Coronary artery (tissue), 2 donors: ENCODE results near the gene CAMSAP2.
"Not testable (repeated sequence)": the region's sequence is repeated elsewhere in the genome, so short reads cannot be mapped to it uniquely, and the experiment has no call there.

Experiments
- DNase-seq: peaks from one replicate; pipeline ENCODE4 v3.0.0-alpha.2; 2017; ENCODE audit warnings: low spot score
- H3K27ac ChIP-seq, 2 donors: fragments of 200-600 bp; sonication (generic); one replicate each; pipeline ENCODE4 v1.5.1; 2016 to 2019
- H3K4me3 ChIP-seq: fragments of 200-600 bp; sonication (generic); 2 replicates; pipeline ENCODE4 v1.5.1; 2016; ENCODE audit warnings: mild to moderate bottlenecking, moderate library complexity
- TF ChIP-seq, protein P1 (sequence below): fragments of 200-600 bp; sonication (generic); IDR thresholded peaks from one replicate; pipeline ENCODE4 v1.5.1; 2019; ENCODE audit warnings: antibody characterized with exemption

CAMSAP2 gene

DNA sequence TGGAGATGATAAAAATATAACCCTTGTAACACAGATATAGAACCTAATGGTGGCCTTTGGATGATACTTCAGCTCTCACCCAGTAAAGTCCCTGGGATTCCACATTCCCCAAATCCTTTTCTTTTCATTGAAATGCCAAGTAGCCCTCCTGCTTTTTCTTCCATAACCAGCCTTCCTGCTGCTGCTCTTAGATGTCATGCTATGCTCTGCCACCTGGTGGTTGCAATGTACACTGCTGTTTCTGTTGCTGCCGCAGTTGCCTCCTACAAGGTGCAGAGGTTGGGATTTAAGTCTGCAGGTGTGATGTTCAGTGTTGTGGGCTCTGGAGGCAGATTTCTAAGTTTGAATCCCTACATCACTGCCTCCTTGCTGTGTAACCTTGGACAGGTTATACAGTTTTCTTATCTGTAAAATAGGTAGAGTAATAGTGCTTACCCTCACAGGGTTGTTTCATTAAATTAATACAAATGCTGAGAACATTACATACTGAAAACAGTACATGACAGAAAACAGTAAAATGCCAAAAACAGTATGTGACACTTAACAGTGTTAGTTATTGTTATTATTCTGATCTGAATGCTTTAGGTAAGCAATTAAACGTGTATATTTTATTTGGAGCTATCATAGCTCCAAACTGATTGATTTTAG lies 64.3 kb downstream of the CAMSAP2 start:
- Histone ChIP-seq H3K27ac (no peak overlapping the region), H3K4me3 (no peak overlapping the region)
- DNase-seq: peak; percentile 73
- TF ChIP-seq, protein P1, sequence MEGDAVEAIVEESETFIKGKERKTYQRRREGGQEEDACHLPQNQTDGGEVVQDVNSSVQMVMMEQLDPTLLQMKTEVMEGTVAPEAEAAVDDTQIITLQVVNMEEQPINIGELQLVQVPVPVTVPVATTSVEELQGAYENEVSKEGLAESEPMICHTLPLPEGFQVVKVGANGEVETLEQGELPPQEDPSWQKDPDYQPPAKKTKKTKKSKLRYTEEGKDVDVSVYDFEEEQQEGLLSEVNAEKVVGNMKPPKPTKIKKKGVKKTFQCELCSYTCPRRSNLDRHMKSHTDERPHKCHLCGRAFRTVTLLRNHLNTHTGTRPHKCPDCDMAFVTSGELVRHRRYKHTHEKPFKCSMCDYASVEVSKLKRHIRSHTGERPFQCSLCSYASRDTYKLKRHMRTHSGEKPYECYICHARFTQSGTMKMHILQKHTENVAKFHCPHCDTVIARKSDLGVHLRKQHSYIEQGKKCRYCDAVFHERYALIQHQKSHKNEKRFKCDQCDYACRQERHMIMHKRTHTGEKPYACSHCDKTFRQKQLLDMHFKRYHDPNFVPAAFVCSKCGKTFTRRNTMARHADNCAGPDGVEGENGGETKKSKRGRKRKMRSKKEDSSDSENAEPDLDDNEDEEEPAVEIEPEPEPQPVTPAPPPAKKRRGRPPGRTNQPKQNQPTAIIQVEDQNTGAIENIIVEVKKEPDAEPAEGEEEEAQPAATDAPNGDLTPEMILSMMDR: peak; percentile 73

DNA sequence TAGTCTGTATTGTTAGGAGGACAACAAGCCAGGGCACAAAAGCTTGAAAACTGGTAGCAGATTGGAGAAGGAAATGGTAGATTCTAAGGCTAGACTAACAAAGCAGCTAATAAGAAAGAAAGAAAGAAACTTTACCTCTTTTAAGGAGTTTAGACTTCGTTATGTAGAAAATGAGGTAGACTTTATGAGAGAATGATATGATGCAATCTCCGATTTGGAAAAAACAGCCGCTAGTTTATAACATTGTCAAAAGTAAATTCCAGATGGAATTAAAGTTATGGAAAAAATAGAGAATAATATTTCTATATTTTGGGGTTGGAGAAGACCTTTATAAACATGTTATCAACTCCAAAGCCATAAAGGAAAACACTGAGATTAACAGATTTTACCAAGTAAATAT lies 67.0 kb downstream of the CAMSAP2 start:
- no peak overlapping the region for H3K27ac ChIP-seq
- no peak for DNase-seq
- no peak overlapping the region for H3K4me3 ChIP-seq
- TF ChIP-seq, protein P1: no peak

DNA sequence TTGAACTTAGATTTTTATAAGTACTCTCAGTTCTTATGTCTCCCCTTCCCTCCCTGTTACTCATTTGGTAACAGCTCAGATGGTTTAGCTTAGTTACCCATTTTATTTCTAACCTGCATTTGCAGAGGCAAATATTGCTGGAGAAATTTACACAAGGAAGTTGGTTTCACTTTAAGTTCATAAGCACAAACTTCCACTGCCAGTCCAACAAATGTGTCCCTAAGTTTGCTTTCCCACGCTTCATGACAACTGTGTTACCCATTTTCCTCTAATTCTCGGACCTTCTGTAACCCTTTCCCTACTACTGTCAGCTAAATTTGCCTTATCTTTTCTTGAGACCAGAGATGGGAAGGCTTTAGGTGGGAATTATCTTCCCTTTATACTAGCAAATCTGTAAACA lies 70.2 kb downstream of the CAMSAP2 start:
- Histone ChIP-seq H3K4me3 (no peak overlapping the region), H3K27ac (no peak overlapping the region)
- TF ChIP-seq, protein P1: no peak
- no peak for DNase-seq

DNA sequence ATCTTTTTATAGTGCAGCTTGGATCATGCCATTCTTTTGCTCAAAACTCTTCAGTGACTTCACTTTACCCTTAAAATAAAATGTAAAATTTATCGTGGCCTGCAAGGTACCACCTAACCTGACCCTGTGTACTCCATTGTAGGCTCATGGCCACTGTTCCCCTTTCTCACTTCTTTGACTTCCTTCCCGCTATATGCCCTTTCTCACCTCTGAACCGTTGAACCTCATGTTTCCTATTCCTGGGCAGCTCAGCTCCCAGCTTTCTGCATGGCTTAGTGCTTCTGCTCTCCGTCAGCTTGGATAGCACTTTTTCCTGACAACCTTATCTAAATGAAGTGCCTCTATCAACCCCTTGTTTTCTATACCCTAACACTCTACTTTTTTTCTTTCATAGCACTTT lies 73.0 kb downstream of the CAMSAP2 start:
- TF ChIP-seq, protein P1: no peak
- no peak overlapping the region for H3K4me3 ChIP-seq
- H3K27ac ChIP-seq: no peak overlapping the region
- no peak for DNase-seq

DNA sequence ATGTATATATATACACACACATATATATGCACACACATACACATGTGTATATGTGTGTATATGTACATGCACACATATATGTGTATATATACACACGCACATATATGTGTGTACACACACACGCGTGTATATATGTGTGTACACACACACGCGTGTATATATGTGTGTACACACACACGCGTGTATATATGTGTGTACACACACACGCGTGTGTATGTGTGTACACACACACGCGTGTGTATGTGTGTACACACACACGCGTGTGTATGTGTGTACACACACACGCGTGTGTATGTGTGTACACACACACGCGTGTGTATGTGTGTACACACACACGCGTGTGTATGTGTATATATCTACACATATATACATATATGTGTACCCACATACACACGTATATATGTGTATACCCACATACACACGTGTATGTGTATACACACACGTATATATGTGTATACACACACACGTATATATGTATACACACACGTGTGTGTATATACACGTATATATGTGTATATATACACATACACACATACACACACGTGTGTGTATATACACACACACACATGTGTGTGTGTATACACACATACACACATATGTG lies 78.0 kb downstream of the CAMSAP2 start:
- H3K4me3 ChIP-seq, H3K27ac ChIP-seq, DNase-seq: not testable (repeated sequence)

DNA sequence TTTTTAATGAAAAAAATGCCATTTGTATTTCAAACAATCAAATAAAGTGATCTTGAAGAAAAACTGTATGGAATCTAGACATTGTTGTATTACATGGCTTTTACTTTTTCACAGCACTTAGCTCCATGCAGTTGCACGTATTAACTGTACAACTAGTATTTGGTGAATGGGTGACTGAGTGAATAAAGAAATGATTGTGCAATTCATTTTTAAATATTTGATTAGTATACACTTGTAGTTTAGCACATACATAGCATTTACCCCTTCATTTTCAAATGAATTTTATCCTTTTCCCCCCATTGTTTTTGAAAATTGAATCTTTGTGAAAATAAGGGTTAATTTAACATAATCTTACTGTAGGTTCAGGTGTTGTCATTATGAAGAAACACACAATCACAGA lies 79.6 kb downstream of the CAMSAP2 start:
- H3K27ac ChIP-seq: no peak overlapping the region
- TF ChIP-seq, protein P1: no peak
- no peak for DNase-seq
- H3K4me3 ChIP-seq: no peak overlapping the region

DNA sequence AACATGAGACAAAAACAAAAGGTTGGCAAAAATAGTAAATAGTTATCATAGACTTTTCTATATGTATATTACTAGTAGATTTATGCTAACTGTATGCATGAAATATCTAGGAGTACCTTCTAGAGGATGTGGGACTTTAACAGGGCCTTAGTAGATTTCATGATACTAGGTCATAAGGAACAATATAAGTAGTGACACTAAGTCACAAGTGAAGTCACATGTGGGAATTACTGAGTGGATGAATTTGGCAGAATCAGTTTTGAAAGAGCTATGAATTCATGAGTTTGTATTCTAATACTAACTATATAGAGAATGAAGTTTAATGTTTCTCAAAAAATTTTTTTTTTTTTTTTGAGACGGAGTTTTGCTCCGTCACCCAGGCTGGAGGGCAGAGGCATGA lies 81.0 kb downstream of the CAMSAP2 start:
- Histone ChIP-seq H3K4me3 (no peak overlapping the region), H3K27ac (no peak overlapping the region)
- TF ChIP-seq, protein P1: no peak
- no peak for DNase-seq
